Measurements from ENCODE around the gene DCUN1D4.

The DCUN1D4 gene

DNA sequence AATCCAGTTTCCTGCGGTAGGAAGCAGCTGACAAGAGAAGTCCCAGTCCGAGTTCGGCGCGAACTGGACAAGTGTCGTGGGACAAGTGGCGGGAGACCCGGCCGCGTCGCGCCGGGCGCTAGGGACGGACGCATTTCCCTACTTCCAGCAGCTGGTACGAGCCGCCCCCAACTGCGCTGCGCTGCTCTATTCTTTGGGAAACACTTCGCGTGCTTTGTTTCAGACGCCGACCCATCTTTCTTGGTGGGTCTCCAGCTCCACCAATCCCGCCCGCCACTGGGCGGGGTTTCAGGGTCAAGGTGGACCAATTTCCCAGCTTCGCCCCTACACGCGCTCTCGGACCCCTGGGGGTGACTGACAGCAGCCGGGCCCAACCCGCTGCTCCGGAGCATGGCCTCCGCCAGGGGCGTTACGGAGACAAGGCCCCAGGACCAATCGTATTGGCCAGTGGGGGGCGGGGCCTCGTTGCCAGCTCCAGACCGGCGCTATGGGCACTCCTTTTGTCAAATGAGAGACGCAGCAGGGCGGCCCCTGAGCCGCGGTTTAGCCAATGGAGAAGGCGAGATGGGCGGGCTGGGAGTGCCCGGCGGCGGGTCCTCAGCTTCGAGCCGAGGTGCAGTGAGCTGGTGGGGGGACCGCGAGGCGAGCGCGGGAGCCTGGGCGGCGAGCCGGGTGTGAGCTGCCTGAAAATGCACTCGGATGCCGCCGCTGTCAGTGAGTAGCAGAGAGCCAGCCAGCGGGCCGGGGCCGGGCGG lies at the start of gene DCUN1D4:
Gene DCUN1D4 (plus strand): TSS at position 600 of the 755 bp plus-strand sequence. CDS start 90 bp downstream, at position 690.
- DNase-seq, result peak; percentile 88

DNA sequence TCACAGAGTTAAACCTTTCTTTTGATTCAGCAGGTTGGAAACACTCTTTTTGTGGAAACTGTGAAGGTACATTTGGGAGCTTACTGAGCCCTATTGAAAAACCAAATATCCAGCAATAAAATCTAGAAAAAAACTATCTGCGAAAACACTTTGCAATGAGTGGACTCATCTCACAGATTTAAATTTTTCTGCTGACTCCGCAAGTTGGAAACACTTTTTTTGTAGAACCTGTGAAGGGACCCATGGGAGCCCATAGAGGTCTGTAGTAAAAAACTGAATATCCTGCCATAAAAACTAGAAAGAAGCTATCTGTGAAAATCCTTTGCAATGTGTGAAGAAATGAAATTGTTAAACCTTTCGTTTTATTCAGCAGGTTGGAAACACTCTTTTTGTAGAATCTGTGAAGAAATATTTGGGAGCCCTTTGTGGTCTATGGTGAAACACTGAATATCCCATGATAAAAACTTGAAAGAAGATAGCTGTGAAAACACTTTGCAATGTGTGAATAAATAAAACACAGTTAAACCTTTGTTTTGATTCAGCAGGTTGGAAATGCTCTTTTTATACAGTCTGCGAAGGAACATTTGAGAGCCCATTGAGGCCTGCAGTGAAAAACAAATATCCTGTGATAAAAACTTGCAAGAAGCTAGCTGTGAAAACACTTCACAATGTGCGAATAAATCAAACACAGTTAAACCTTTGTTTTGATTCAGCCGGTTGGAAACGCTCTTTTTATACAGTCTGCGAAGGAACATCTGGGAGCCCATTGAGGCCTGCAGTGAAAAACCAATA lies 22.3 kb upstream of the DCUN1D4 start:
- no peak for DNase-seq

DNA sequence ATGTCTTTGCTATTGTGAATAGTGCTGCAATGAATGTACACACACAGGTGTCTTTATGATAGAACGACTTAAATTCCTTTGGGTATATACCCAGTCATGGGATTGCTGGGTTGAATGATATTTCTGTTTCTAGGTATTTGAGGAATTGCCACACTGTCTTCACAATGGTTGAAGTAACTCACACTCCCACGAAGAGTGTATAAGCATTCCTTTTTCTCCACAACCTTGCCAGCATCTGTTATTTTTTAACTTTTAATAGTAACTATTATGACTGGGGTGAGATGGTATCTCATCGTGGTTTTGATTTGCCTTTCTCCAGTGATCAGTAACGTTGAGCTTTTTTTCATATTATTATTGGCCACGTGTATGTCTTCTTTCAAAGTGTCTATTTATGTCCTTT lies 17.6 kb upstream of the DCUN1D4 start:
- no peak for DNase-seq

DNA sequence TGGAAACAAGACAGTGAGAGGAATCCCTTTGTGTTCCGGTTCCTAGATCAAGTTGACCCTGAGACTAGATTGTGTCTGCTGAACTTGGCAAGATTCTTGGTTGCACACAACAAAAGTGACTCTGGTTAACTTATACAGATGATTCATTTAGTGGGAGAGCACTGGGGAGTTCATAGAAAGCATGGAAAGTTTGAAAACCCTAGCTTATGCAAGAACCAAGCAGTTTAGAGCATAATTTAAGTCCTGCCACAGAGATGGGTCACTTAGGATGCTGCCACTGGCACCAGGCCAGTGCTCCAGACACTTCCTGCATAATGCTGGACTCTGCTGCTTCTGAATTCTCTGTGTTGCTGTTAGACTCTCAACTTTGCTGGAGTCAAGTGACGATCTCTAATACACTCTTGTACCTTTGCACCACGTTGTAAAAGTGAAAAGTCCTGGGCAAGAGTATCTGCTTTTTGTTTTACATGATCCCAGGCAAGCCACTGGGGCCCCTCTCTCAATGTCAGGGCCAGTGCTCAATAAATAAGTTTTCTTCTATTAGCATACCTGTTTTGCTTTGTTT lies 12.7 kb upstream of the DCUN1D4 start:
- DNase-seq, result no peak

DNA sequence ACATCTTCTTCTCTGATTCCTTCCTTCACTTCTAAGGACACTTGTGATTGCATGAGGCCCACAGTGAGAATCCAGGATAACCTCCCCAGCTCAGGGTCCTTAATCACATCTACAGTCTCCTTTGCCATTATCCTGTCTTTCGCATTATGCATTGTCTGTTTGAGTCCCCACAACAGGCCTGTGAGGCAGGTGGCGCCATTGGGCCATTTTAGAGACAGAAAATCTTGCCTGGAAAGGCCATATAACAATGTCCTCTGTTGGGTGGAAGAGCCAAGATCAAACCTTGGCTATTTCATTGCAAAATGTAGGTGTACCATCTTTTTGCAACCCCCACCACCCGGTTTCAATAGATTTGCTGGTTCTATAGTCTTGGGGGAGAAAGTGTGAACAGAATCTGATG lies 11.8 kb upstream of the DCUN1D4 start:
- no peak for DNase-seq

DNA sequence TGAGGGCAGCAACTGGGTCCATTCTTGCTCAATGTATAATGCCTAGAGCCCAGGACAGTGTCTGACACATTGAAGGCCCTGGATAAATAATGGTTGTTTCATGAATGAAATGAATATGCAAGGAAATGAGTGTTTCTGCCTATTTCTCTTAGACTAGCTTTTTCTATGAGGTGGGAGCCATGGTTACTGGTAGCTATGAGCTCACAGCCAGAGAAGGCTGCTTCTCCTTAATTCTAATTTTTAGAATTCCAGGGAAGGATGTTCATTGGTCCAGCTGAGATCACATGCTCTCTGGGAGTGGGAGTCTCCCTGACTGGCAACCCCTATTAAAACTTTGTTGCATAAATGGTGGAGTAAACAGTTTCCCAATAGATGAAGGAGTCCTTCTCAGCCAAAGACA lies 9.7 kb upstream of the DCUN1D4 start:
- no peak for DNase-seq

DNA sequence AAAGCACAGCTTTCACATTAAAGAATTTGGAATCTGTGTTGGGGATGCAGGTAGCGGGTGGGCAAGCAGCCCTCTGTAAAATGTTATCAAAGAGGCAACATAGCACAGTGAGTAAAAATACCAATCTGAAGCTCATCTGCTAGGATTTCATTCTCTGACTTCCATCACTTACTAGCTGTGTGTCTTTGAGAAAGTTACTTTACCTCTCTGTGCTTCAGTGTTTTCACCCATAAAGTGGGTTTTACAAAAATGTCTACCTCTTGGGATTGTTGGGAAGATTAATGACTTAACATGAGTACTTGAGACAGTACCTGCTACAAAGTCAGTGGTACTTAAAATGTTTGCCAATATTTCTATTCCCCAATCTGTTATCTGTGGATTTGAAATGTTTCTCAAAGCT lies 7.9 kb upstream of the DCUN1D4 start:
- no peak for DNase-seq

DNA sequence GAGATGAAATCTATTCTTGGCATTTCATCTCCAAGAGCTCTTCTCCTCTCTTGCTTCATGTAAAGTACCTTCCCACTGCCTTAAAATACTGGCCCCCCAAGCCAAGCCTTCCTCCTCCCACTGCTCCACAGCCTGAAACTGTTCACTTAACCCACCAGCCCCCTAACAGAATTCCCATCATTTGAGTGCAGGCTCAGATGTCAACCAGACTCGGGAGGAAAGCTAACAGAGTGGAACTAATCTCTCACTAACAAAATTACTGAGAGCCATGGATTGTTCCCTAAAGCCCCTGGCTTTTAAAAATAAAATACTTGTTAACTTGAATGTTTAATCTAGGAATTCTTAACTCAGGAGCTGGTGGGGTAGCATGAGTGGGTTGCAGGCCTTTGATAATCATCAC lies 7.1 kb upstream of the DCUN1D4 start:
- no peak for DNase-seq

DNA sequence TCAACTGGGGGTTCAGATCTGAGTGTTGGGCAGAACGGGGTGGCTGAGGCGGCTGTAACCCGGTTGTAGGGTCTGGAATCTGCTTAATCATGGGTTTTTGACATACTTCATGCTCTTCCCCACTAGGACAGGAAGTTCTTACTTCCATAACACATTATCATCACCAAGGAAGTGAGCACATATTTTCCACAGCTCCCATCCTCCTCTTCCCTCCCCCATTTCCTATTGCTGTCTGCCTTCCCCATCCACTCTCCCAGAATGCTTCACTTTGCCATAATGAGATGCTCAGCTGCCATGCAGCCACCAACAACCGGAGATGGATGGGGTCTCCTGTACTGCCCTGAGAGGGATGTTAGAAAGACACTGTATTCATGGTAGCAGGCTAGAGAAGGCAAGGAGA lies 6.4 kb upstream of the DCUN1D4 start:
- DNase-seq, result no peak

DNA sequence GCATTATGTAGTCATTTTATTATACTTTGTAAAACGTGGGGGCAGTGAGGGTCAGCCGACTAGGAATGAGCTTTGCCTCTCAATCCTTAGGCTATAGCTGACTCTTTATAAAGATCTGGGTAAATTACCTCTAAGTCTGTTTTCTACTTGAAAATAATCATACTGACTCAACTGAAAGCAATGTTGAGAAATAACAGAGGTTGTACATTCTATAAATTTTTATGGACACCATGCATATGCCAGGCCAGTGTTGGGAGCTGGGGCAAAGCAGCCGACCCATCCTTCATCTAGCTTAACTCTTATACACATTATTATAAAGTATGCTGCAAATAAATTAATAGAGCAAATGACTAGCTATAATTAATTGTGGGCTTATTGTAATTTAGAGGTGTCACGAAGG lies 2.2 kb upstream of the DCUN1D4 start:
- no peak for DNase-seq

DNA sequence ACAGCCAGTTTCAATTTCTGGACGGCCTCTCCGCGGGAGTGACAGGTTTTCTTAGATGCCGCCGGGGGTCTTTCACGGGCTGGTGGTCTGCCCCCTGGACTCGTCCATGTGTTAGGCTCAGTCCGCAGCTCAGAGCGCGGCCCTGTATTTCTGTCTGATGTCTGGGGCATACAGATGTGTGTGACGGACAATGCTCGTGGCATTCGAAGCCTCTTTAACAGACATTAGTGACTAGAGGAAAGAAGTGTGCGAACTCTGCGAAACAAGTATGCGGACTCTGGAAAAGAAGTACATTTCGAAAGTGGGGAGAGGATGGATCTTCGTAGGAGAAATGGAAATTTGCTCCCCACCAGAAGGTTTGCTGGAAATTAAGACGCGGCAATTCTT lies 793 bp upstream of the DCUN1D4 start:
- DNase-seq, result no peak

DNA sequence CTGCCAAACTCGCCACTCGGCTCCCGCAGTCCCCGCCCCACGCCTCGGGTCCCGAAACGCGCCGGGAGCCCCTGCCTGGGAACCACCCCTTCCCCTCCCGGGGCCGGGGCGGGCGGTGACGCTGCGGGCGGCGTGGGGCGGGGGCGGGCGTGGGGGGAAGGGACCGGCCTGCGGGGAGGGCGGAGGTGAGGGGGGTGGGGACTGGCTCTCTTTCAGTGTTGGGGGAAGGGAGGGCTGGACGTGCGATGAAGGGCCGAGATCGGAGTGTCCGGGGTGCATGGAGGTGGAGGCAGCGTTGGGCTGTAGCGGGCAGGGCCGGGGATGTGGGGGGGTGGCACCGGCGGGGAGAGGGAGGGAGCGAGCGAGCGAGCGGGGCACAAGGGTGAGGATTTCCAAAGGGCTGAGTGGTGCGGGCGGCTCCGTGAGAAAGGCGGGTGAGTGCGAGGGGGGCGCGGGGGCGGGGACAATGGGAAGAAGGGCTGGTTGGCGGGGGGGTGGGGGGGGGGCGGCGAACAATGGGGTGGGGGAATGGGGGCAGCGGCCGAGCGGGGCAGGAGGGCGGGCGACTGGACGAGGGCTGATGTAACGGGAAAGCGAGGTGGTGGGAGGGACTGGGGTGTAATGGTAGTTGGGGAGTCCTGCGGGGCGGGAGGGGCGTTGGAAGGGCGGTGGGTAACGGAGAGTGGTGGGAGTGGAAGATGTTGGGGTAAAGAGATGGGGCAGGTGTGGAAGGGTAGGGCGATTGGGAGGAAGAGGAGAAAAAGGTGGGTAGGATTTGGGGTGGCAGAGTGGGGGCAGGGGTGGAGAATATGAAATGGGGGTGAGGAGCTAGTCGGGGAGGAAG lies 578 bp downstream of the DCUN1D4 start:
- no peak for DNase-seq

DNA sequence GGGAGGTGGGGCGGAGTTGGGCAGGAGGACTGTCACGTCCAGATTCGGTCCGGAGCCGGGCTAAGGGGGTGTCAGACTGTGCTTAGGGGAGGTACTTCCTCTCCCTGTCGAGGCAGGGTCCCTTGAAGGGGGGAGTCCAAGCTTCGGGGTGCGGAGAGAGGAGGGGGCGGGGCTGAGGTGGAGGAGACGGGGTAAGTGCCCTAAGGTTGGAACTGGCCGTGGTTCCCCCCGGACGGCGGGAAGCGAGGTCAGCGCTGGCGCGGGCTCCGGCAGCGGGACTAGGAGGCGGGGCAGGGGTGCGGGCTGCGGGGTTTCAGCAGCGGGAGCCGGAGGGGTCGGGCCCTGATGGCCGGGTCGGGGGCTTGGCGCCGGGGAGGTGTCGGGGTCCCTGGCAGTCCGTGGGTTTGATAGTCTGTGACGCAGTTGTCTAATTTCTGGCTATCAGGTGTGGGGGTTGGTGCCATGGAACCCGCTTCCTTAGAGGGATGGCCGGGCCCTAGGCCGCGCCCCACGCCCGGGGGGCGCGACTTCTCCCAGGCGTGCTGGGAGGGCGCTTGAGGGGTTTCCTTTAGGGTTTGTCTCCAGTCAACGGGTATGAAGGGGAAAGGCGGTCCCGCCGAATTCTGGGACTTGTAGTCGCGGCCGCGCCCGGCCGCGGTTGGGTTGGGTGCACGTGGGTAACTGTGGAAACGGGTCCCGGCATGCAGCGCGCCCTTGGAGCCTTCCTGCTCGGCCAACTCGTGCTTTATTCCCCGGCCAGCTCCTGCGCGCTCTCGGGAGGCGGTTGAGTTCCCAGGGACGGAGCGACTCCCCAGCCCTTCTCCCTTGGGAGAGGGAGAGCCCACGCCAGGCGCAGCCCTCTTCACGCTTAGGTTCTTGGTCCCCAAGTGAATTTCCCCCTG lies 1.5 kb downstream of the DCUN1D4 start:
- DNase-seq, result peak; percentile 53

DNA sequence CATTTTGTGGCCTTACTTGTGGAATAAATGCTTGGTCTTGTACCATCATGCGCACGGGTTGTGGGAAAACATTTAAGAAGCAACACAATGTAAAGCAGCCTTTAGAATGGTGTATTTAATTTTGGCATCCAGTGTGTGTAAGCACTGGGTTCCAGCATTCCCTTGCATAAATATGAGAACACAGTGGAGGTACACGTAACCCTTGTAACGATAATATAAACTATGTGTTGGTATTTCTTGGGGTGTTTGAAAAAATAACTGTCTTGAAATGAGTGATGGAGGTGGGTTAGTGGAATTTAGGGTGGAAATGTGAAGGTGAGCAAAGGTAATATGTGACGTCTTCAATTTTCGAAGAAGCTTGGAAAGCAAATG lies 2.1 kb downstream of the DCUN1D4 start:
- no peak for DNase-seq

DNA sequence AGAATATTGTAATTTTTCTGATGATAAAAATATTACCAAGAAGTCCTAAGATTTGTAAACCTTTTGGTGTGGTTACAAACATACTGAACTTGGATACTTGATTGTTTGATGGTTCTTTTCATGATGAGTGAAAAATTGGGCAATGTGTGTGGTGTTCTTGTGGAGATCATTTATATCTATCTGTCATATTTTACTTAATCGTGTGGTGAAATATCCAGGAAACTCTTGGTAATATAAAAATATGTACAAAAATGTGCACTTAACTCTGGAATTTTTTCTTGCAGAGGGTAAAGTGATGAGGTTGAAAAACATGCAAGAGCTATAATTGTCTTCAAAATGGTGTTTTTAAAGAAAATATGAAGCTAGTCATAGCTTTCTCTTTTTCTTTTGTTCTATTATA lies 2.8 kb downstream of the DCUN1D4 start:
- no peak for DNase-seq

DNA sequence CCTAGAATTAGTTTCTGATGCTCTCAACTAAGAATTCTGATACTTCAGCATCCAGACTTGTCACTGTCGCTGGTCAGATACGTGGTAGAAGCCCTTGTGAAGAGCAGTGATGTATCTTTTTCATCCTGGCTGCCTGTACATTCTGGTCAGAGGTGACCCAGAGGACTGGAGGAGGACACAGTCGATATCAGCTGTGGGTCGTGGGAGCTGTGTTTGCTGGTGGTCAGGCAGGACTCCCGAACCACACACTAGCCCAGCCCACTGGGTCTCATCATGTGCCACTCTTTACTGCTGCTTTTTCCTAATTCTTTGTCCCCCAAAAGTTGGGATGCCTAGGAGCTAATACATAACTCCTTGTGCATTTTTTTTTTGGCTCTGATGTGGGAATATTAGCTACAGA lies 6.5 kb downstream of the DCUN1D4 start:
- DNase-seq, result no peak

DNA sequence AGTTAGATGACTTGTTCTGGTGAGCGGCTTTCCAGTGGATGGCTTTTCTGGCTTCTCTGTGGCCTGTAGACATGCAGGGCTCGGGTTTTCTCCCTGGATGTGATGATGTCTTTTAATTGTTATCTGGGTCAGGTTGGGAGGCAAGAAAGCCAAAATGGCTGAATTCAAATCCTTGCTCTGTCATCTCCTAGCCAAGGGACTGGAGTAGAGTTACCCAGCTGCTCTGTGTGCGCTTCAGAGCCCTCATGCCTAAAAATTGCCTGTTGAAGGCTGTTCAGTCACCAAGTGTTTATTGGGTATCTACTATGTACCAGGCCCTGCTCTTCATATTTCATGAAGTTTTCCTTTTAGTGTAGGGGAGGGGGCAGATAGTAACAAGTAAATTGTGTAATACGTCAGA lies 7.3 kb downstream of the DCUN1D4 start:
- DNase-seq, result no peak

DNA sequence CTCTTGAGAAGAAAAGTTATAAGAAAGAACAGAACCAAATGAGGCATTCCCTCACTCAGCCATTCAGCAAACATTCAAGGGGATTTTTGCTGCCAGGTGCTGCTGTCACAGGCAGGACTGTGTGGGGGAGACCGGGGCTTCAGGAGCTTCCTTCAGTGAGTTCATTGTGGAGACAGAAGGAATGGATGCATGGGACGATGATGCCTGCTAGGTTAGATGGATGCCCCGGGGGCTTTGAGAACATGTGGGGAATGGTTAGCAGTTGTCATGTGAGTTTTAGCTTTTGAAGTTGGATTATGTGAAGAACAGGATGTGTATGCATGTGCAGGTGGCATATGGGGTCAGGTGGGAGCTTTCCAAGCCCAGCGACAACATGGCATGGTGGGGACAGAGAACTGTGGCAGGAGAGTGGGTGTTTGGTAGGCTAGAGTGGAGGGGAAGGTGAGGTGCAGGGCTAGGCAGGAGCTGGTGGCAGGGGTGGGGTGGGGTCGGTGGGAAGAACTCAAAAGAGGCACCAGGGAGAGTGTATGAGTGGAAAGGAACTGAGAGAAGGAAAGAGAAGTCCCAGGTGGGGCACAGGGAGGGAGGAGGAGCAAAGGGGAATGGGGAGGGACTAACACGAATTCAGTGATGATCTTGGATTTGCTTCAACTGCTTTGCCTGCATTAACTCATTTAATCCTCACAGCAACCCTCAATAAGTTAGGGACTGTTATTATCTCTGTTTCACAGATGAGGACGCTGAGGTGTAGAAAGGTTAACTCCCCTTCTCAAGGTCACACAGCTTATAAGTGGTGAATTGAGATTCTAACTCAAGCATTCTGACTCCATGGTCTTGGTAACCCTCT lies 8.4 kb downstream of the DCUN1D4 start:
- DNase-seq, result no peak

DNA sequence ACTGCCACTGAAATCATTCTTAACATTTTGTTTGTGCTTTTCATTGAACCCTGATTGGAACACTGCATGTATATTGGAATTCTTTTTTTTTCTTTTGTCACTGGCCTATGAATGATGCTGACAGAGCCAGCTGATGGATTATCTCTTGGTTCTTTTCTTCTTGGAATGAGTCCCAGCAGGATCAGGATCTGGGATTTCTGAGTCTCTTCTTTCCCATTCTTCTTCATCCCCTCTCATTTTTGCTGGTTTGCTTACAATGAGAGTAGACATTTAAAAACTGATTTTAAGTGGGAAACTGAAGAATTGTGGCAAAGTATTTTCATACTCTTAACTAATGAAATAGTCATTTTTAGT lies 9.0 kb downstream of the DCUN1D4 start:
- no peak for DNase-seq

DNA sequence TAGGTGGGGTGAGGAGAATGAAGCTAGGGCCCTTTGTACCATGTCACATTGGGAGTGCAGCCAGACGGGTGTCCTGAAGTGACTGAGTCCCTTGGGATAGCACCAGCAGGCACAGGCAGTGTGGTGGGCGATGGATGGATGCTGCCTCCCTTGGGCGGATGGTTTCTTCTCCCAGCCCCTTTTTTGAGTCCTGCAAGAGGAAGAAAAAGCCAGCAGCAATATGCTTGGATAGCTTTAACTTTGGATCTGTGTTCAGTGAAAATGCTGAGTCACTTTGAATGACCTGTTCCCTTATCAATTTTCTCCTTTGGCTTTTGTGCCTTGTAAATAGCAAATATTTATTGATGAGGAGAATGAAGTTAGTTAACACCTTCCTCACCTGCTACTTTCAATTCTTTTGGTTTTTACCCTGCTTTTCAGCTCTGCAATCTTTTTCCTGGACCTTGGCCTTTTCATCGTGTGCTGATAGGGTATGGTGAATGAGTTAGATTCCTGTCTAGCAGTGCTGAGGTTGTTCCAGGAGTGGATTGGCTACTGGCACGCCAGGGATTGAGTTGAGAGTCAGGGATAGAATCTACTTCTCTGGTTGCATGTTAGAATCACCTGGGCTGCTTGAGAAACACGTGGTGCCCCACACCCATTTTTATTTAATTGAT lies 10.2 kb downstream of the DCUN1D4 start:
- no peak for DNase-seq

DNA sequence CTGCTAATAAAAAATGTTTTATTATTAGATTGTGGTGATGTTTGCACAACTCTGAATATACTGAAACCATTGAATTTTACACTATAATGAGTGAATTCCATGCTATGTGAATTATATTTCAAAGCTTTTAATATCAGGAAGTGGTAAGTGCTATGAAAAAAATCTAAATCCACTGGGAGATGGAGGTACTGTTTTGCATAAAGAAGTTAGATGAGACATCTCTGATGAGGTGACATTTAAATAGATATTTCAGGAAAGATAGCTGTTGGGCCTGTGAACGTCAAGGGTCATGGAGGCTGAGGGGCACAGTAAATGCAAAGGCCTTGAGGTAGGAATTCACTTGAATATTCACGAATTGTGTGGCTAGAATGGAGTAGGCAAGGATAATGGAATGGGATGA lies 12.3 kb downstream of the DCUN1D4 start:
- no peak for DNase-seq
